ENCODE measurements around the gene METAP2. TPM values are rescaled to one million over a fixed set of nuclear protein-coding genes. Genes with fewer than 3 reads are reported as not detected.

The METAP2 gene
- total RNA-seq, 1 donor from 2014 or later = 62.2 TPM

DNA sequence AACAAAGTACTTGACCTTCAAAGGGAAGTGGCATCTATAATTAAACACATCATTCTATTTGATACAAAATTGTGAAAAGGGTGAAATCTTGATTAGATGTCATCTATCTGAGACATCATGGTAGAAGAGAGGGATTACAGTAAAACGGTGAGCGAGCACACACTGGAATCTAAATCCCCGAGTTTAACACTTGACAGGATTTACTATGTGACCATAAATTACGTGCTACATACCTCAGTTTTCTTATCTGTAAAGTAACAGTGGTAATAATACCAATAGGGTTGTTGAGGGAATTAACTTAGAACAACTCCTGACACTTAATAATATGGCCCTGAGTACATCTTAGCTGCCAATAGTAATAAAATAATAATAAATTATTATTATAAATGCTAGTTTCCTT is 64.1 kb downstream of the METAP2 start:
- H3K4me3 ChIP-seq (ENCODE audit: low read depth, low read length) = no peak overlapping the region
- no peak for DNase-seq (ENCODE audit: low read depth)
- no peaks in the 10 kb centered on the region for H3K27me3 ChIP-seq (ENCODE audit: control insufficient read depth, insufficient read depth, low read length)
- TF ChIP-seq CTCF (IDR thresholded peaks at IDR 0.05; ENCODE audit: insufficient read depth, low read length, poor library complexity, severe bottlenecking) = no peak
- H3K36me3 ChIP-seq (ENCODE audit: control insufficient read depth, insufficient read depth, low read length) = no peaks in the 10 kb centered on the region

GRCh38 chr12:95538656-95539055 is 64.7 kb downstream of the METAP2 start:
- H3K27me3 ChIP-seq (ENCODE audit: control insufficient read depth, insufficient read depth, low read length) = no peaks in the 10 kb centered on the region
- H3K4me3 ChIP-seq (ENCODE audit: low read depth, low read length) = no peak overlapping the region
- DNase-seq (ENCODE audit: low read depth) = no peak
- H3K36me3 ChIP-seq (ENCODE audit: control insufficient read depth, insufficient read depth, low read length) = no peaks in the 10 kb centered on the region
- no peak for TF ChIP-seq CTCF (IDR thresholded peaks at IDR 0.05; ENCODE audit: insufficient read depth, low read length, poor library complexity, severe bottlenecking)

GRCh38 chr12:95541436-95541835 is 67.5 kb downstream of the METAP2 start:
- Histone ChIP-seq H3K4me3 (ENCODE audit: low read depth, low read length) (no peak overlapping the region), H3K27me3 (ENCODE audit: control insufficient read depth, insufficient read depth, low read length) (no peaks in the 10 kb centered on the region), H3K36me3 (ENCODE audit: control insufficient read depth, insufficient read depth, low read length) (no peaks in the 10 kb centered on the region)
- no peak for TF ChIP-seq CTCF (IDR thresholded peaks at IDR 0.05; ENCODE audit: insufficient read depth, low read length, poor library complexity, severe bottlenecking)
- DNase-seq (ENCODE audit: low read depth) = no peak

DNA sequence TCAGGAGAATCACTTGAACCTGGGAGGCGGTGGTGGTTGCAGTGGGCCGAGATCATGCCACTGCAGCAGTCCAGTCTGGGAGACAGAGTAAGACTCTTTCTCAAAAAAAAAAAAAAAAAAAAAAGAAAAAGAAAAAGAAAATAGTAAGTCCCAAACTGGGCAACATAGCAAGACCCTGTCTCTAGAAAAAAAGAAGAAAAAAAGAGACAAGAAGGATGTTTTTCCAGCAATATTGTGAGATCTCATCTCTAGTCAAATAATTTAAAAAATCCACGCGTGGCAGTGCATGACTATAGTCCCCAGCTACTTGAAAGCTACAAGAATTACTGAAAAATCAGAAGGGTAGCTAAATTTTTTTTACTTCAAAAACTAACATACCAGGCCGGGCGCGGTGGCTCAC is 69.4 kb downstream of the METAP2 start:
- DNase-seq (ENCODE audit: low read depth) = no peak
- H3K36me3 ChIP-seq (ENCODE audit: control insufficient read depth, insufficient read depth, low read length) = no peaks in the 10 kb centered on the region
- H3K4me3 ChIP-seq (ENCODE audit: low read depth, low read length) = no peak overlapping the region
- H3K27me3 ChIP-seq (ENCODE audit: control insufficient read depth, insufficient read depth, low read length) = peaks cover 4% of the 10 kb centered on the region
- no peak for TF ChIP-seq CTCF (IDR thresholded peaks at IDR 0.05; ENCODE audit: insufficient read depth, low read length, poor library complexity, severe bottlenecking)

GRCh38 chr12:95544756-95545155 is 70.8 kb downstream of the METAP2 start:
- no peak for DNase-seq (ENCODE audit: low read depth)
- TF ChIP-seq CTCF (IDR thresholded peaks at IDR 0.05; ENCODE audit: insufficient read depth, low read length, poor library complexity, severe bottlenecking) = no peak
- H3K27me3 ChIP-seq (ENCODE audit: control insufficient read depth, insufficient read depth, low read length) = peaks cover 6% of the 10 kb centered on the region

DNA sequence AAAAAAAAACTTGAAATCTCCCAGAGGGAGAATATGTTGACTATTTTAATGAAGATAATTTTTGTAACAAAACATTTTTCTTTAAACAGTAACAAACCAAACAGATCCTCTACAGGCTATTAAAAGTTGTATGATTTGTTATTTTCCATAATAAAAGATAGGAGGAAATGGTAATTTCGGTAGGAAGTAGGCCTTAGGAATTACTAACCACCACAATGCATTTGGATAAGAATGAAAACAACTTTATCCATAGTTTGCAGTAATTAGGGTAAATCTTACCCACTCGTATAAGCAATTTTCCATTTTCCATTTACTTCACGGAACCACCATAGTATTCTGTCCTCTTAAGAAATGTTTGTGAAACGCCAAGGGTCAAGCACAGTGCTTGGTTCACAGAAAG is 71.4 kb downstream of the METAP2 start:
- no peak for DNase-seq (ENCODE audit: low read depth)
- Histone ChIP-seq H3K4me3 (ENCODE audit: low read depth, low read length) (no peak overlapping the region), H3K27me3 (ENCODE audit: control insufficient read depth, insufficient read depth, low read length) (peaks cover 6% of the 10 kb centered on the region), H3K36me3 (ENCODE audit: control insufficient read depth, insufficient read depth, low read length) (no peaks in the 10 kb centered on the region)
- TF ChIP-seq CTCF (IDR thresholded peaks at IDR 0.05; ENCODE audit: insufficient read depth, low read length, poor library complexity, severe bottlenecking) = no peak

More at GRCh38 chr12:95544756-95545155, 70.8 kb downstream of the METAP2 start:
- Histone ChIP-seq H3K36me3 (ENCODE audit: control insufficient read depth, insufficient read depth, low read length) (no peaks in the 10 kb centered on the region), H3K4me3 (ENCODE audit: low read depth, low read length) (no peak overlapping the region)
